Neural progenitor cell (in vitro differentiated cells): ENCODE measurements around the gene AHRR. TPM values are rescaled to one million over a fixed set of nuclear protein-coding genes. Genes with fewer than 3 reads are reported as not detected.

Source experiments
- DNase-seq: peaks from one replicate; pipeline ENCODE4 v3.0.0-alpha.2; 2016; ENCODE audit warnings: low spot score
- H2AFZ ChIP-seq: fragments of 200-600 bp; sonication (generic); replicated peaks from 2 replicates; pipeline ENCODE4 v1.6.1; 2016; ENCODE audit warnings: antibody characterized with exemption
- H3F3A ChIP-seq: fragments of 200-600 bp; sonication (generic); 2 replicates; pipeline ENCODE4 v1.6.1; 2016; ENCODE audit warnings: antibody characterized with exemption, low read depth
- H3K27ac ChIP-seq: fragments of 200-600 bp; sonication (generic); 2 replicates; pipeline ENCODE4 v1.5.1; 2016; ENCODE audit warnings: mild to moderate bottlenecking
- H3K27me3 ChIP-seq: fragments of 200-600 bp; sonication (generic); 2 replicates; pipeline ENCODE4 v1.6.1; 2016; ENCODE audit warnings: mild to moderate bottlenecking, moderate library complexity
- H3K36me3 ChIP-seq: fragments of 200-600 bp; sonication (generic); 2 replicates; pipeline ENCODE4 v1.5.1; 2016
- H3K4me1 ChIP-seq: fragments of 200-600 bp; sonication (generic); 2 replicates; pipeline ENCODE4 v1.6.1; 2016; ENCODE audit warnings: mixed run types
- H3K4me2 ChIP-seq: fragments of 200-600 bp; sonication (generic); 2 replicates; pipeline ENCODE4 v1.6.1; 2016
- H3K4me3 ChIP-seq: fragments of 200-600 bp; sonication (generic); 2 replicates; pipeline ENCODE4 v1.5.1; 2016
- H3K79me2 ChIP-seq: fragments of 200-600 bp; sonication (generic); 2 replicates; pipeline ENCODE4 v1.6.1; 2016; ENCODE audit warnings: low read depth
- H3K9ac ChIP-seq: fragments of 200-600 bp; sonication (generic); 2 replicates; pipeline ENCODE4 v1.6.1; 2016
- H3K9me3 ChIP-seq: fragments of 200-600 bp; sonication (generic); 2 replicates; pipeline ENCODE4 v1.5.1; 2016; ENCODE audit warnings: low read depth
- H4K20me1 ChIP-seq: fragments of 200-600 bp; sonication (generic); 2 replicates; pipeline ENCODE4 v1.6.1; 2016; ENCODE audit warnings: low read depth
- H3K27ac Mint-ChIP-seq: 3 replicates; pipeline ENCODE4 v1.8.0; 2021; ENCODE audit warnings: mixed read lengths
- H3K27me3 Mint-ChIP-seq: 2 replicates; pipeline ENCODE4 v1.8.0; 2022; ENCODE audit warnings: low read depth, mild to moderate bottlenecking, inconsistent platforms, moderate library complexity, mixed read lengths; ENCODE audit not compliant: insufficient read depth
- H3K36me3 Mint-ChIP-seq: 3 replicates; pipeline ENCODE4 v1.8.0; 2021; ENCODE audit warnings: mixed read lengths
- H3K4me1 Mint-ChIP-seq: 3 replicates; pipeline ENCODE4 v1.8.0; 2021; ENCODE audit warnings: mixed read lengths
- H3K4me3 Mint-ChIP-seq: 3 replicates; pipeline ENCODE4 v1.8.0; 2021; ENCODE audit warnings: mild to moderate bottlenecking, moderate library complexity, mixed read lengths
- H3K9me3 Mint-ChIP-seq: 3 replicates; pipeline ENCODE4 v1.8.0; 2020; ENCODE audit warnings: mixed read lengths
- CTCF ChIP-seq: fragments of 200-600 bp; sonication (generic); IDR thresholded peaks from 2 replicates; pipeline ENCODE4 v1.5.1; 2017; ENCODE audit warnings: antibody characterized with exemption, mild to moderate bottlenecking
- EZH2 ChIP-seq: fragments of 200-600 bp; sonication (generic); IDR thresholded peaks from 2 replicates; pipeline ENCODE4 v1.6.1; 2017; ENCODE audit warnings: antibody characterized with exemption, mild to moderate bottlenecking, moderate library complexity
- EZH2phosphoT487 ChIP-seq: fragments of 200-600 bp; sonication (generic); IDR thresholded peaks from 2 replicates; pipeline ENCODE4 v1.6.1; 2017; ENCODE audit warnings: antibody characterized with exemption
- total RNA-seq: library from RNA; depleted of rRNA; stranded (reverse); fragments of >200 nt; gene quantifications from 2 replicates; pipeline ENCODE4 v1.2.3, GENCODE V29; 2015; ENCODE audit warnings: low replicate concordance

The AHRR gene
- total RNA-seq, 1 donor from 2014 or later: 0.34 TPM

DNA sequence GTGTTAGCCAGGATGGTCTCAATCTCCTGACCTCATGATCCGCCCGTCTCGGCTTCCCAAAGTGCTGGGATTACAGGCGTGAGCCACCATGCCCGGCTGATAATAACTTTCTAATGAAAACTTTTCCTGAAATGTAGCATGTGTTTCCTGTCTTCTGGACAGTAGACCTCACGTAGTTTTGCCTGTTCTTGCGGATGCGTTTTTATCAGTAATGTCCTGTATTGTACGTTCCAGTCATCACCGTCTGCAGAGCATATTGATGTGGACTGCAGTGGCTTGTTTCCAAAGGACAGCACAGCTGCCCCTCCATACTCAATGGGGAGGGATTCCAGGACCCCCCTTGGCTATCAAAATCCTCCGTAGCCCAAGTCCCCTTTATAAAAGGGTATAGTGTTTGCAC lies 134.3 kb downstream of the AHRR start:
- H3K4me2 ChIP-seq: no peak overlapping the region
- H3K4me1 ChIP-seq: no peaks in the 10 kb centered on the region
- H3K27me3 ChIP-seq: no peaks in the 10 kb centered on the region
- no peaks in the 10 kb centered on the region for H3K79me2 ChIP-seq
- peaks cover 4% of the 10 kb centered on the region for H3K27me3 Mint-ChIP-seq
- peaks cover 5% of the 10 kb centered on the region for H4K20me1 ChIP-seq
- no peak overlapping the region for H3K4me3 Mint-ChIP-seq
- no peak overlapping the region for H3K27ac Mint-ChIP-seq
- H3F3A ChIP-seq: no peaks in the 10 kb centered on the region
- H3K4me3 ChIP-seq: no peak overlapping the region
- TF ChIP-seq EZH2phosphoT487: no peak
- TF ChIP-seq CTCF: no peak
- TF ChIP-seq EZH2: no peak
- no peak overlapping the region for H3K27ac ChIP-seq
- no peak for DNase-seq
- no peak overlapping the region for H3K9ac ChIP-seq
- peaks cover 10% of the 10 kb centered on the region for H3K9me3 ChIP-seq
- peaks cover 10% of the 10 kb centered on the region for H3K36me3 ChIP-seq
- no peak overlapping the region for H2AFZ ChIP-seq
- no peaks in the 10 kb centered on the region for H3K4me1 Mint-ChIP-seq
- H3K36me3 Mint-ChIP-seq: peaks cover 61% of the 10 kb centered on the region
- peaks cover 14% of the 10 kb centered on the region for H3K9me3 Mint-ChIP-seq

DNA sequence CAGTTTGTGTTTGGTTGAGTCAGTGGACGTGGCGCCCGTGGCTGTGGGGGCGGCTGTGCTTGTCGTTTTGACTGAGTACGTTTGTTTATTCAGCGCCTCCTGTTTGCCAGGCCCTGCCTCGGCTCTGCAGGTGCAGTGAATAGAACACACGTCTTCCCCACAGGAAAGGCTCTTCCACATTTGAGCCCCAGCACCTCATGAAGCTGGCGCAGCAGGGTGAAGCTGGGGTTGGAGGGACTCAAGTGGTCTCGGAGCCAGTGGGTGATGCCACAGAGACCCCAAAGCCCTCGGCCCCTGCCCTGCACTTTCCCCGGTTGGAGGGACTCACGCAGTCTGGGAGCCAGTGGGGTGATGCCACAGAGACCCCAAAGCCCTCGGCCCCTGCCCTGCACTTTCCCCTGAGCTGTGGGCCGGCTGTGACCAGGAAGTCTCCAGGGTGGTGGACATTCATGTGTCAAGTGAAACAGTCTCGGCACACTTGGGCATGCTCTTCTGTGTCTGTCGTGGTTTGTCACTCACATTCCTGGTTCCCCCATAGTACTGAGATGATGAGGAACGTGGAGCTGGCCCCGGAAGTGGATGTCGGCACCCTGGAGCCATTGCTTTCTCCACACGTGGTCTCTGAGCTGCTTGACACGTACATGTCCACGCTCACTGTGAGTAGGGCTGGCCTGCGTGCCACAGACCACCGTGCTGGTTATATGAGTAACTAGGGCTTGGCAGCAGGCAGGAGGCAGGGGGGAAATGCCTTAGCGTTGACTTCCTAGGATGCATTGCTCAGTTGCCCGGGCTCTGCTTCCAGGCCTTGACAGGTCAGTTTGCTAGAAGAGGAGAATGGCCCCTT lies 135.1 kb downstream of the AHRR start:
- no peak overlapping the region for H3K27ac Mint-ChIP-seq

GRCh38 chr5:457195-457961 lies 135.9 kb downstream of the AHRR start:
- no peak overlapping the region for H3K9ac ChIP-seq
- Mint-ChIP-seq H3K4me3 (no peak overlapping the region), H3K27ac (no peak overlapping the region), H3K36me3 (peaks cover 49% of the 10 kb centered on the region), H3K9me3 (peaks cover 4% of the 10 kb centered on the region), H3K27me3 (peaks cover 6% of the 10 kb centered on the region), H3K4me1 (no peaks in the 10 kb centered on the region)
- no peak for DNase-seq
- H3K27ac ChIP-seq: no peak overlapping the region
- H3F3A ChIP-seq: no peaks in the 10 kb centered on the region
- H3K79me2 ChIP-seq: no peaks in the 10 kb centered on the region
- H3K9me3 ChIP-seq: no peaks in the 10 kb centered on the region
- no peaks in the 10 kb centered on the region for H3K4me1 ChIP-seq
- TF ChIP-seq EZH2phosphoT487: no peak
- no peak for TF ChIP-seq EZH2
- H4K20me1 ChIP-seq: peaks cover 5% of the 10 kb centered on the region
- H3K4me3 ChIP-seq: no peak overlapping the region
- no peaks in the 10 kb centered on the region for H3K27me3 ChIP-seq
- H3K4me2 ChIP-seq: no peak overlapping the region
- no peaks in the 10 kb centered on the region for H3K36me3 ChIP-seq
- no peak overlapping the region for H2AFZ ChIP-seq

More for the DNA sequence above, 135.1 kb downstream of the AHRR start:
- no peak overlapping the region for H3K4me2 ChIP-seq
- H3K36me3 ChIP-seq: peaks cover 3% of the 10 kb centered on the region
- H3F3A ChIP-seq: no peaks in the 10 kb centered on the region
- Mint-ChIP-seq H3K4me3 (no peak overlapping the region), H3K4me1 (no peaks in the 10 kb centered on the region), H3K36me3 (peaks cover 54% of the 10 kb centered on the region), H3K27me3 (peaks cover 4% of the 10 kb centered on the region), H3K9me3 (peaks cover 11% of the 10 kb centered on the region)
- peaks cover 5% of the 10 kb centered on the region for H4K20me1 ChIP-seq
- no peak overlapping the region for H3K9ac ChIP-seq
- DNase-seq: no peak
- H3K4me3 ChIP-seq: no peak overlapping the region
- no peaks in the 10 kb centered on the region for H3K4me1 ChIP-seq
- H2AFZ ChIP-seq: no peak overlapping the region
- TF ChIP-seq CTCF: no peak
- TF ChIP-seq EZH2: no peak
- no peak for TF ChIP-seq EZH2phosphoT487
- no peaks in the 10 kb centered on the region for H3K79me2 ChIP-seq
- H3K9me3 ChIP-seq: peaks cover 3% of the 10 kb centered on the region
- no peaks in the 10 kb centered on the region for H3K27me3 ChIP-seq
- no peak overlapping the region for H3K27ac ChIP-seq
